Measurements from ENCODE around the gene KLHL2. TPM values are rescaled to one million over a fixed set of nuclear protein-coding genes. Genes with fewer than 3 reads are reported as not detected.
"Not testable (repeated sequence)": the region's sequence is repeated elsewhere in the genome, so short reads cannot be mapped to it uniquely, and the experiment has no call there.

KLHL2 gene
- total RNA-seq, 2 donors from 2014 or later = 11.6 to 16.0 TPM

DNA sequence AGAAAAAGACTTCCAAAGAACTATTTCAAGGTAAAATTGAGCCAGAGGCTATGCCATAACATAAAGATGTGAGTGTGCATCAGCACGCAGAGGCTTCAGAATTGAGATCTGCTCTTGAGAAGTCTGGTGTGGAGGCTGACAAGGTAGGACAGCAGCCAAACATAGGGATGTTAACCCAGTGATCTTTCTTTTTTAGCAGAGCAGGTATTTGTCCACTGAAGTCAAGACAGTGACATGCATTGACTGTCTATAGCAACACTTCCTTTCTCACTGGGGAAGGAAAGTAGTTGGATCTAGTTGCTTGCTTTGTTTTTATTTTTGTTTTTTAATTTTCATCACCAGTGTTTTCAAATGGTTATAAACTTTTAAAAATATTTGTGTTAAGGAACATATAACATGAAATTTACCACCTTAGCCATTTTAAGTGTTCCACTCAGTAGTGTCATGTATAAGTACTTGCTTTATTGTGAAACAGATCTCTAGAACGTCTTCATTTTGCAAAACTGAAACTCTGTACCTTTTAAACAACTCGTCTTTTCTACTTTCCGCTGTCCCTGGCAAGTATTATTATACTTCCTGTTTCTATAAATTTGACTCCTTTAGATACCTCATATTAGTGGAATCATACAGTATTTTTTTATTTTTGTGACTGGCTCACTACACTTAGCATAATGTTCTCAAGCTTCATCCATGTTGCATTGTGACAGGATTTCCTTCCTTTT, 79.4 kb downstream of the KLHL2 start:
- not testable (repeated sequence) for H3K4me1 ChIP-seq (ENCODE audit: control insufficient read depth, insufficient read depth, low read length); H3K4me3 Mint-ChIP-seq
- WGBS, 2 experiments (ENCODE audit: insufficient coverage in 1 of 2, insufficient read length in 1 of 2) = 90% methylated on average over 2 to 4 of the region's 4 CpGs

DNA sequence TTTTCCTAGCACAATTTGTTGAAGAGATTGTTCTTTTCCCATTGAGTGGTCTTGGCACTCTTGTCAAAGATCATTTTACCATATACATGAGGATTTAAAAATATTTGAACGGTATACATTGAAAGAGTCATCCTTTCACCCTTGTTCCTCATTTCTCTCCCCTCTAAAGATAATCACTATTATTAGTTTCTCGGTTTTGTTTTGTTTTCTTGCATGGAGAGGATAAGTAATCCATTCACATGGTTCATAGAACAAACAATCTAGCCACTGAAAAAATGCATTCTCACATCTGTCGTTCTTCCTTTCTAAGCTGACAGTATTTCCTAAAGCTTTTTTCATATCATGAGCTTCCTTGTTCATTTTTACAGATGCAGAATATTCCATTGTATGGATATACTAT, 80.9 kb downstream of the KLHL2 start:
- H3K27me3 Mint-ChIP-seq (ENCODE audit: insufficient read depth) = no peaks in the 10 kb centered on the region
- H3K27me3 ChIP-seq (ENCODE audit: control insufficient read depth, insufficient read depth, low read length, poor library complexity, severe bottlenecking) = no peaks in the 10 kb centered on the region
- TF ChIP-seq CTCF (conservative IDR thresholded peaks at IDR 0.05) = no peak
- no peak overlapping the region for H3K4me3 ChIP-seq (ENCODE audit: low read length)
- peaks cover 18% of the 10 kb centered on the region for H3K9me3 Mint-ChIP-seq
- H3K9me3 ChIP-seq (ENCODE audit: control insufficient read depth, low read length) = peaks cover 15% of the 10 kb centered on the region
- H3K27ac Mint-ChIP-seq = no peak overlapping the region
- DNase-seq = no peak
- no peak overlapping the region for H3K4me3 Mint-ChIP-seq
- peaks cover 9% of the 10 kb centered on the region for H3K36me3 ChIP-seq (ENCODE audit: control insufficient read depth, insufficient read depth, low read length)
- H3K36me3 Mint-ChIP-seq (ENCODE audit: low read depth) = peaks cover 14% of the 10 kb centered on the region
- no peak overlapping the region for H3K9ac ChIP-seq (ENCODE audit: extremely low read depth, low read length, poor library complexity, severe bottlenecking)
- no peaks in the 10 kb centered on the region for H3K4me1 ChIP-seq (ENCODE audit: control insufficient read depth, insufficient read depth, low read length)
- no peak overlapping the region for H3K27ac ChIP-seq (ENCODE audit: low read depth, low read length)
- 83 to 100% methylated on average over 1 to 3 of the region's 3 CpGs for WGBS, 2 experiments (ENCODE audit: insufficient coverage in 1 of 2, insufficient read length in 1 of 2)
- no peaks in the 10 kb centered on the region for H3K4me1 Mint-ChIP-seq

More for the DNA sequence above, 79.4 kb downstream of the KLHL2 start:
- H3K27me3 Mint-ChIP-seq (ENCODE audit: insufficient read depth); H3K27me3 ChIP-seq (ENCODE audit: control insufficient read depth, insufficient read depth, low read length, poor library complexity, severe bottlenecking); H3K27ac Mint-ChIP-seq; DNase-seq; H3K4me1 Mint-ChIP-seq; H3K27ac ChIP-seq (ENCODE audit: low read depth, low read length); H3K36me3 ChIP-seq (ENCODE audit: control insufficient read depth, insufficient read depth, low read length); H3K9ac ChIP-seq (ENCODE audit: extremely low read depth, low read length, poor library complexity, severe bottlenecking); H3K4me3 ChIP-seq (ENCODE audit: low read length): not testable (repeated sequence)
- Mint-ChIP-seq H3K36me3 (ENCODE audit: low read depth) (peaks cover 24% of the 10 kb centered on the region), H3K9me3 (peaks cover 24% of the 10 kb centered on the region)
- peaks cover 15% of the 10 kb centered on the region for H3K9me3 ChIP-seq (ENCODE audit: control insufficient read depth, low read length)

GRCh38 chr4:165288639-165289422, 81.5 kb downstream of the KLHL2 start:
- no peaks in the 10 kb centered on the region for H3K27me3 Mint-ChIP-seq (ENCODE audit: insufficient read depth)
- H3K9me3 Mint-ChIP-seq = peaks cover 12% of the 10 kb centered on the region
- H3K4me1 ChIP-seq (ENCODE audit: control insufficient read depth, insufficient read depth, low read length) = no peaks in the 10 kb centered on the region
- no peaks in the 10 kb centered on the region for H3K27me3 ChIP-seq (ENCODE audit: control insufficient read depth, insufficient read depth, low read length, poor library complexity, severe bottlenecking)
- H3K27ac Mint-ChIP-seq = no peak overlapping the region
- H3K4me3 Mint-ChIP-seq = no peak overlapping the region
- peaks cover 5% of the 10 kb centered on the region for H3K36me3 ChIP-seq (ENCODE audit: control insufficient read depth, insufficient read depth, low read length)
- H3K27ac ChIP-seq (ENCODE audit: low read depth, low read length) = no peak overlapping the region
- H3K36me3 Mint-ChIP-seq (ENCODE audit: low read depth) = peaks cover 12% of the 10 kb centered on the region
- no peak overlapping the region for H3K4me3 ChIP-seq (ENCODE audit: low read length)
- no peaks in the 10 kb centered on the region for H3K4me1 Mint-ChIP-seq
- no peak overlapping the region for H3K9ac ChIP-seq (ENCODE audit: extremely low read depth, low read length, poor library complexity, severe bottlenecking)
- TF ChIP-seq CTCF (conservative IDR thresholded peaks at IDR 0.05) = no peak
- DNase-seq = no peak
- peaks cover 12% of the 10 kb centered on the region for H3K9me3 ChIP-seq (ENCODE audit: control insufficient read depth, low read length)
